HepG2 (cell line): ENCODE data around the gene BBIP1. TPM values are rescaled to one million over a fixed set of nuclear protein-coding genes. Genes with fewer than 3 reads are reported as not detected.

ENCODE experiments used
- CTCF ChIP-seq: sonication (generic); formaldehyde crosslinking; IDR thresholded peaks from 2 replicates; pipeline ENCODE4 v1.5.0; 2020; ENCODE audit warnings: mild to moderate bottlenecking, missing genetic modification reagents, moderate library complexity
- FLYWCH1 ChIP-seq: sonication (generic); formaldehyde crosslinking; IDR thresholded peaks from 2 replicates; pipeline ENCODE4 v1.8.1; 2023; ENCODE audit warnings: mild to moderate bottlenecking, missing genetic modification reagents
- GLI4 ChIP-seq: sonication (generic); formaldehyde crosslinking; IDR thresholded peaks from 2 replicates; pipeline ENCODE4 v1.5.1; 2020; ENCODE audit warnings: missing genetic modification reagents, mild to moderate bottlenecking, moderate library complexity, borderline replicate concordance
- KDM5A ChIP-seq: fragments of 200-600 bp; sonication (generic); IDR thresholded peaks from 2 replicates; pipeline ENCODE4 v1.7.0; 2018; ENCODE audit warnings: antibody characterized with exemption, mild to moderate bottlenecking, low read length, borderline replicate concordance
- KMT2A ChIP-seq: sonication (generic); formaldehyde crosslinking; IDR thresholded peaks from 2 replicates; pipeline ENCODE4 v1.4.0; 2020; ENCODE audit warnings: missing genetic modification reagents
- NFKB2 ChIP-seq: sonication (generic); formaldehyde crosslinking; IDR thresholded peaks from 2 replicates; pipeline ENCODE4 v1.4.0; 2020; ENCODE audit warnings: missing genetic modification reagents, borderline replicate concordance
- NFKBIZ ChIP-seq: IDR thresholded peaks from 2 replicates; pipeline ENCODE4 v1.6.1; 2018; ENCODE audit warnings: missing genetic modification reagents, missing compliant biosample characterization
- NR2C2 ChIP-seq: sonication (generic); formaldehyde crosslinking; IDR thresholded peaks from 2 replicates; pipeline ENCODE4 v1.4.0; 2020; ENCODE audit warnings: missing genetic modification reagents, mild to moderate bottlenecking, moderate library complexity, borderline replicate concordance
- PBX3 ChIP-seq: sonication (generic); formaldehyde crosslinking; IDR thresholded peaks from 2 replicates; pipeline ENCODE4 v1.8.1; 2023; ENCODE audit warnings: missing genetic modification reagents, inconsistent platforms, borderline replicate concordance
- SNRNP70 ChIP-seq: fragments of 200-400 bp; formaldehyde crosslinking; IDR thresholded peaks from 2 replicates; pipeline ENCODE4 v1.6.1; 2017; ENCODE audit warnings: mild to moderate bottlenecking, low read depth, low read length, moderate library complexity
- ZKSCAN1 ChIP-seq: fragments of 150-350 bp; IDR thresholded peaks from 2 replicates; pipeline ENCODE4 v1.6.1; 2014; ENCODE audit warnings: low read length
- ZNF251 ChIP-seq: sonication (generic); formaldehyde crosslinking; IDR thresholded peaks from 2 replicates; pipeline ENCODE4 v1.9.0; 2021; ENCODE audit warnings: mild to moderate bottlenecking, missing genetic modification reagents
- ZNF557 ChIP-seq: sonication (generic); formaldehyde crosslinking; IDR thresholded peaks from 2 replicates; pipeline ENCODE4 v1.4.0; 2020; ENCODE audit warnings: missing genetic modification reagents
- ZNF652 ChIP-seq: IDR thresholded peaks from 2 replicates; pipeline ENCODE4 v1.6.1; 2016; ENCODE audit warnings: low read depth, borderline replicate concordance
- ZSCAN29 ChIP-seq: sonication (generic); formaldehyde crosslinking; conservative IDR thresholded peaks from 2 replicates; pipeline ENCODE4 v1.4.0; 2020; ENCODE audit warnings: mild to moderate bottlenecking, missing genetic modification reagents
- polyA plus RNA-seq, 8 experiments: library from polyadenylated mRNA; depleted of rRNA in 3 of 8; stranded (reverse) in 7 of 8; unstranded in 1 of 8; fragments of >200 nt; fragmentation: Illumina TruSeq in 4 of 8; extraction: Trizol in 4 of 8; gene quantifications; 2 replicates each; pipeline versions ENCODE4 v1.2.1 to v1.2.3, GENCODE V29; 2011 to 2016; ENCODE audit warnings: low read depth in 4 of 8, missing spikeins in 1 of 8, mixed read lengths in 1 of 8; ENCODE audit not compliant: insufficient read depth in 1 of 8
- total RNA-seq, 5 experiments: library from RNA; depleted of rRNA; stranded (reverse); fragments of >200 nt; fragmentation: Illumina TruSeq; extraction: Trizol; gene quantifications; 2 replicates each; pipeline ENCODE4 v1.2.3, GENCODE V29; 2016; ENCODE audit warnings: low read depth in 1 of 5
- TF ChIP-seq, protein P1 (sequence below): sonication (generic); formaldehyde crosslinking; IDR thresholded peaks from 2 replicates; pipeline ENCODE4 v1.4.0; 2020; ENCODE audit warnings: missing genetic modification reagents, mild to moderate bottlenecking, borderline replicate concordance
- TF ChIP-seq, protein P2 (sequence below): sonication (generic); formaldehyde crosslinking; IDR thresholded peaks from 2 replicates; pipeline ENCODE4 v1.4.0; 2020; ENCODE audit warnings: mild to moderate bottlenecking, missing genetic modification reagents
- TF ChIP-seq, protein P3 (sequence below): sonication (generic); formaldehyde crosslinking; IDR thresholded peaks from 2 replicates; pipeline ENCODE4 v1.4.0; 2020; ENCODE audit warnings: missing genetic modification reagents, borderline replicate concordance
- TF ChIP-seq, protein P4 (sequence below): sonication (generic); formaldehyde crosslinking; IDR thresholded peaks from 2 replicates; pipeline ENCODE4 v1.8.0; 2022; ENCODE audit warnings: mild to moderate bottlenecking, missing genetic modification reagents, moderate library complexity

The BBIP1 gene
- total and polyA plus RNA-seq, 2 of the 13 experiments (the other 11 are each of a cell fraction or from before 2014, with no cell fraction given) = 18.3 to 24.1 TPM

DNA sequence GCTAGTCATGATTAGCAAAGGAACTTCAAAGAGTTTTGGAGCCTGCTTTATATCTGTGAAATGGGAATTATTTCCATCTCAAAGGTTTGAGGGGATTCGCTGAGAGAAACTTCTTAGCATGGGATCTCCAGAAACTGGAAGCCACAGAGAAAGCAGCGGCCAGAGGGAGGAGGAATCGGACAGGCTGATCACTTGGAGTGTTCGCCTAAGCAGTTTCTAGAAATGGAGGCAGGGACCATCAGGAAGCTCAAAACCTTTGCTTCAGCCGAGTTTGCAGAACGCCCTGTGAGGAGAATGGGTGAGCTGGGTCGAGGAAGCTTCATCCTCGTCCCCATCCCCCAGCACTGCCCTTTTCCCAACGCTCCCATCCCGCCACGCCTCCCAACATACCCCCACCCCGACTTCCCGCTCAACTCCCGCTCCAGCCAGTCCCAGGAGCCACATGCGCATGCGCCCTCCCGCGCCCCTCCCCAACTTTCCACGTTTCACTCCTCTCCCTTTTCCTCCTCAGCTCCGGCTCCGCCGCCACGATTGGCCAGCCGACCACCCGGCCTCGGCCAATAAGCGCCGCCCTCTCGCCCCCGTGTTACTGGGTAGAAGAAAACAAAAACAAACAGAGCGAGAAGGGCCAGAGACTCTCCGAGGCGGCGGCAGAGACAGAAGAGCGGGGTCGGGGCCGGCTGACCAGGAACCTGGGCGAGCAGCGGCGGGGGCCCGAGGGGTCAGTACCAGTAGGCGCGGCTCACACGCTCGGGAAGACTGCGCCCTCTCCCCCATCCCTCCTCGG lies 47.5 kb downstream of the BBIP1 start, which contains the start of gene PDCD4 (continued):
- TF ChIP-seq NFKB2 (CRISPR knock-in tag) = peak; percentile 4; the same call in 1 of the 2 replicates
- TF ChIP-seq, protein P1, sequence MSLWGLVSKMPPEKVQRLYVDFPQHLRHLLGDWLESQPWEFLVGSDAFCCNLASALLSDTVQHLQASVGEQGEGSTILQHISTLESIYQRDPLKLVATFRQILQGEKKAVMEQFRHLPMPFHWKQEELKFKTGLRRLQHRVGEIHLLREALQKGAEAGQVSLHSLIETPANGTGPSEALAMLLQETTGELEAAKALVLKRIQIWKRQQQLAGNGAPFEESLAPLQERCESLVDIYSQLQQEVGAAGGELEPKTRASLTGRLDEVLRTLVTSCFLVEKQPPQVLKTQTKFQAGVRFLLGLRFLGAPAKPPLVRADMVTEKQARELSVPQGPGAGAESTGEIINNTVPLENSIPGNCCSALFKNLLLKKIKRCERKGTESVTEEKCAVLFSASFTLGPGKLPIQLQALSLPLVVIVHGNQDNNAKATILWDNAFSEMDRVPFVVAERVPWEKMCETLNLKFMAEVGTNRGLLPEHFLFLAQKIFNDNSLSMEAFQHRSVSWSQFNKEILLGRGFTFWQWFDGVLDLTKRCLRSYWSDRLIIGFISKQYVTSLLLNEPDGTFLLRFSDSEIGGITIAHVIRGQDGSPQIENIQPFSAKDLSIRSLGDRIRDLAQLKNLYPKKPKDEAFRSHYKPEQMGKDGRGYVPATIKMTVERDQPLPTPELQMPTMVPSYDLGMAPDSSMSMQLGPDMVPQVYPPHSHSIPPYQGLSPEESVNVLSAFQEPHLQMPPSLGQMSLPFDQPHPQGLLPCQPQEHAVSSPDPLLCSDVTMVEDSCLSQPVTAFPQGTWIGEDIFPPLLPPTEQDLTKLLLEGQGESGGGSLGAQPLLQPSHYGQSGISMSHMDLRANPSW (CRISPR knock-in tag) = no peak
- TF ChIP-seq, protein P2, sequence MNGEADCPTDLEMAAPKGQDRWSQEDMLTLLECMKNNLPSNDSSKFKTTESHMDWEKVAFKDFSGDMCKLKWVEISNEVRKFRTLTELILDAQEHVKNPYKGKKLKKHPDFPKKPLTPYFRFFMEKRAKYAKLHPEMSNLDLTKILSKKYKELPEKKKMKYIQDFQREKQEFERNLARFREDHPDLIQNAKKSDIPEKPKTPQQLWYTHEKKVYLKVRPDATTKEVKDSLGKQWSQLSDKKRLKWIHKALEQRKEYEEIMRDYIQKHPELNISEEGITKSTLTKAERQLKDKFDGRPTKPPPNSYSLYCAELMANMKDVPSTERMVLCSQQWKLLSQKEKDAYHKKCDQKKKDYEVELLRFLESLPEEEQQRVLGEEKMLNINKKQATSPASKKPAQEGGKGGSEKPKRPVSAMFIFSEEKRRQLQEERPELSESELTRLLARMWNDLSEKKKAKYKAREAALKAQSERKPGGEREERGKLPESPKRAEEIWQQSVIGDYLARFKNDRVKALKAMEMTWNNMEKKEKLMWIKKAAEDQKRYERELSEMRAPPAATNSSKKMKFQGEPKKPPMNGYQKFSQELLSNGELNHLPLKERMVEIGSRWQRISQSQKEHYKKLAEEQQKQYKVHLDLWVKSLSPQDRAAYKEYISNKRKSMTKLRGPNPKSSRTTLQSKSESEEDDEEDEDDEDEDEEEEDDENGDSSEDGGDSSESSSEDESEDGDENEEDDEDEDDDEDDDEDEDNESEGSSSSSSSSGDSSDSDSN (CRISPR knock-in tag) = no peak
- TF ChIP-seq ZSCAN29 (CRISPR knock-in tag) = peak; percentile 25; the same call in 1 of the 2 replicates
- no peak for TF ChIP-seq ZNF652 (CRISPR knock-in tag)
- TF ChIP-seq, protein P3, sequence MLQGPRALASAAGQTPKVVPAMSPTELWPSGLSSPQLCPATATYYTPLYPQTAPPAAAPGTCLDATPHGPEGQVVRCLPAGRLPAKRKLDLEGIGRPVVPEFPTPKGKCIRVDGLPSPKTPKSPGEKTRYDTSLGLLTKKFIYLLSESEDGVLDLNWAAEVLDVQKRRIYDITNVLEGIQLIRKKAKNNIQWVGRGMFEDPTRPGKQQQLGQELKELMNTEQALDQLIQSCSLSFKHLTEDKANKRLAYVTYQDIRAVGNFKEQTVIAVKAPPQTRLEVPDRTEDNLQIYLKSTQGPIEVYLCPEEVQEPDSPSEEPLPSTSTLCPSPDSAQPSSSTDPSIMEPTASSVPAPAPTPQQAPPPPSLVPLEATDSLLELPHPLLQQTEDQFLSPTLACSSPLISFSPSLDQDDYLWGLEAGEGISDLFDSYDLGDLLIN (CRISPR knock-in tag) = no peak
- TF ChIP-seq, protein P4, sequence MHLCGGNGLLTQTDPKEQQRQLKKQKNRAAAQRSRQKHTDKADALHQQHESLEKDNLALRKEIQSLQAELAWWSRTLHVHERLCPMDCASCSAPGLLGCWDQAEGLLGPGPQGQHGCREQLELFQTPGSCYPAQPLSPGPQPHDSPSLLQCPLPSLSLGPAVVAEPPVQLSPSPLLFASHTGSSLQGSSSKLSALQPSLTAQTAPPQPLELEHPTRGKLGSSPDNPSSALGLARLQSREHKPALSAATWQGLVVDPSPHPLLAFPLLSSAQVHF (CRISPR knock-in tag) = no peak
- no peak for TF ChIP-seq CTCF (CRISPR knock-in tag)
- no peak for TF ChIP-seq ZKSCAN1
- TF ChIP-seq GLI4 (CRISPR knock-in tag) = peak; percentile 34; the same call in 1 of the 2 replicates
- 0 out of 2 replicates have a peak, but pooled peaks have one; percentile 5 for TF ChIP-seq NR2C2 (CRISPR knock-in tag)
- no peak for TF ChIP-seq FLYWCH1 (CRISPR knock-in tag)
- TF ChIP-seq KMT2A (CRISPR knock-in tag) = no peak
- no peak for TF ChIP-seq SNRNP70
- TF ChIP-seq ZNF251 = no peak
- peak; percentile 7; the same call in 1 of the 2 replicates for TF ChIP-seq NFKBIZ
- TF ChIP-seq KDM5A = no peak
- TF ChIP-seq PBX3 = no peak
- TF ChIP-seq ZNF557 = no peak
